Measurements from ENCODE around the gene PDXK. TPM values are rescaled to one million over a fixed set of nuclear protein-coding genes. Genes with fewer than 3 reads are reported as not detected.
"Not testable (repeated sequence)": the region's sequence is repeated elsewhere in the genome, so short reads cannot be mapped to it uniquely, and the experiment has no call there.

The PDXK gene
- polyA plus RNA-seq, 3 donors: 62.6 to 231 (median 63.7) TPM

GRCh38 chr21:43693981-43694380 is 24.9 kb upstream of the PDXK start:
- WGBS, 3 donors: 93 to 96% (median 94%) methylated on average over 23 of the region's 23 CpGs
- H3K27ac ChIP-seq (ENCODE audit: low read depth, low read length): no peak overlapping the region

DNA sequence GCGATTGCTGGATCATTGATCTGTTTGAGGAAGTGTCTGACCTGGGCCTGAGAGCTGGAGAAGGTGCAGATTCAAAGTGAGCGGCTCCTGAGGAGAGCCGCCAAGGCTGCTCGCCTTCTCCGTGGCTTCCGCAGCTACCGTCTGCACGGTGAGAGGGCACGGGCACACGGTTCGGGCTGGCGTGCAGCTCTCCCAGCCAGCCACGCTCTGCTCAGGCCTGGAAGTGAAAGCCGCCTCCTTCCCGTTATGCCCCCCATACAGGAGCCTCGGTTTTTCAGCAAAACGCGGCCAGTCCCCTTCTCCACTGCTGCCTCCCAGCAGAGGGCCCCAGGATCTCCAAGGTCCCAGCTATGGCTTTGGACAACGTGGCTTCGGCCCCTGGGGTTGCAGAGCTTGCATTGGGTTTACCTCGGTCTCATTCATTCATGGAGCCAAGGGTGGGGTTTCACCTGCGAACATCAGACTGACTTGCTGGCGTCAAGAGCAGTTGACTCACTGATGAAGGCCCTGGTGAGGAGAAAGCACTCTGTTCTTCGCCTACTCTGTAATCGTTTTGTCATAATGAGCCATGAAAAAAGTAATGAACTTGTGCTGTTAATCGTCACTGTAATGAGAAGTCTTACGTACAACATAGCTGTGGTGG is 24.4 kb upstream of the PDXK start:
- WGBS, 3 donors: 90 to 94% (median 91%) methylated on average over 27 of the region's 27 CpGs
- H3K27ac ChIP-seq (ENCODE audit: low read depth, low read length): no peak overlapping the region

- no peak overlapping the region for H3K27ac ChIP-seq (ENCODE audit: low read depth, low read length)
- WGBS, 3 donors: 90 to 98% (median 95%) methylated on average over 17 of the region's 17 CpGs
These were observed 22.7 kb upstream of the PDXK start for GRCh38 chr21:43696214-43696613.

DNA sequence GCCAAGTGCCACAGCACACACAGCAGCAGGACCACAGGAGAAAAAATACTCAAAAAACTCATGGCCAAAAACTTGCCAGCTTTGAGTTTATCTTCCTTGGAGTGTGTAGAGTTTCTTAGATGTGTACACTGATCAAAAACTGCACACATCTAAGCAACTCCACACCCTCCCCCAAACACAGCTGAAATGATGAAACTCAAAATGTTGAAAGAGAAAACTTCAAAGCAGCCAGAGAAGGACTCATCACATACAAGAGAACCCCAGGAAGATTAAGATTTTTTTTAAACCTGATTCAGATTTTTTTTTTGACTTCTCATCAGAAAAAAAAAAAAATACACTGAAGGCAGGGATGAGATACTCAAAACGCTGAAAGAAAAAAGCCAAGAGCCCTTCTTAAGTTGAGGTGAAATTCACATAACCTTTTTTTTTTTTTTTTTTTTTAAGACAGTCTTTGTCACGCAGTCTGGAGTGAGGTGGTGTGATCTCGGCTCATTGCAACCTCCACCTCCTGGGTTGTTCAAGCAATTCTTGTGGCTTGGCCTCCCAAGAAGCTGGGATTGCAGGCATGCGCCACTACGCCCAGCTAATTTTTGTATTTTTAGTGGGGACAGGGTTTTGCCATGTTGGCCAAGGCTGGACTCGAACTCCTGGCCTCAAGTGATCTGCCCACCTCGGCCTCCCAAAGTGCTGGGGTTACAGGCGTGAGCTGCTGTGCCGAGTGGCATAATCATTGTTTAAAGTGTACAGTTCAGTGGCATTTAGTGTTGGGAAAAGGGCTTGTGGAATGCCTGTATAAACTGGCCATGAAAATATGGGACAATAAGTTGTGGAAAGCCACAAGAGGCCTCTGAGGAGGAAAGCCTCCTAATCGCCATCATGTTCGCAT is 20.9 kb upstream of the PDXK start:
- 86 to 91% (median 87%) methylated on average over 11 of the region's 11 CpGs for WGBS, 3 donors
- no peak overlapping the region for H3K27ac ChIP-seq (ENCODE audit: low read depth, low read length)

- WGBS, 3 donors: 84 to 89% (median 88%) methylated on average over 5 of the region's 5 CpGs
- not testable (repeated sequence) for H3K27ac ChIP-seq (ENCODE audit: low read depth, low read length)
These were observed 19.5 kb upstream of the PDXK start for GRCh38 chr21:43699492-43699777.

DNA sequence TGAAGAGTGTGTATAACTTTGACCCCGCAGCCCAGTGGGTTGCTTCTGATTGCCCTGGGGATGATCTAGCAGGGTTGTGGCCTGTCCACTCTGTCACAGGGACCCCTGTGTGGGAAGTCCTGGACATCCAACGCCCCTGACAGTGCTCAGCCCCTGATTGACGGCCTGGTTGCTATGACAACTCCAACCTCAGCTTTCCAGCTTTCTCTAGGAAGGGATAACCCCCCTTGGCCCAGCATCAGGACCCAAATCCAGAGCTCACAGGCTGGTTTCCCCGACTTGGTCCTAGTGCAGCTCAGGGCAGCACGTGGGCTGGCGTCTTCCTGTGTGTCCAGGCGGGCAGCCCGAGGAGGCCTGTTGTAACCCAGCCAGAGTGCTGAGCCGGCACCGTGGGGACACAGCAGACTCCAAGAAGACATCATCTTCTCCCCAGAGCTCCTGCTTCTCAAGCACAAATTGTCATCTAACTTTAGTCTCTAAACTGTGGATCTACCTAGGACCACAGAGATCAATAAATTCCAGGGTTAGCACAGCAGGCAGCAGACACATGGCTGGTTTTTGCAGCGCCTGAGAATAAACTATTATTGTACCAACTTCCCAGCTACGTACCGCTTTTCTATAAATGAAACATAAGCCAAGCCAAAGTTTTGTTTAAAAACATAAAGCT is 18.9 kb upstream of the PDXK start:
- WGBS, 3 donors: 69 to 78% (median 78%) methylated on average over 13 of the region's 13 CpGs

DNA sequence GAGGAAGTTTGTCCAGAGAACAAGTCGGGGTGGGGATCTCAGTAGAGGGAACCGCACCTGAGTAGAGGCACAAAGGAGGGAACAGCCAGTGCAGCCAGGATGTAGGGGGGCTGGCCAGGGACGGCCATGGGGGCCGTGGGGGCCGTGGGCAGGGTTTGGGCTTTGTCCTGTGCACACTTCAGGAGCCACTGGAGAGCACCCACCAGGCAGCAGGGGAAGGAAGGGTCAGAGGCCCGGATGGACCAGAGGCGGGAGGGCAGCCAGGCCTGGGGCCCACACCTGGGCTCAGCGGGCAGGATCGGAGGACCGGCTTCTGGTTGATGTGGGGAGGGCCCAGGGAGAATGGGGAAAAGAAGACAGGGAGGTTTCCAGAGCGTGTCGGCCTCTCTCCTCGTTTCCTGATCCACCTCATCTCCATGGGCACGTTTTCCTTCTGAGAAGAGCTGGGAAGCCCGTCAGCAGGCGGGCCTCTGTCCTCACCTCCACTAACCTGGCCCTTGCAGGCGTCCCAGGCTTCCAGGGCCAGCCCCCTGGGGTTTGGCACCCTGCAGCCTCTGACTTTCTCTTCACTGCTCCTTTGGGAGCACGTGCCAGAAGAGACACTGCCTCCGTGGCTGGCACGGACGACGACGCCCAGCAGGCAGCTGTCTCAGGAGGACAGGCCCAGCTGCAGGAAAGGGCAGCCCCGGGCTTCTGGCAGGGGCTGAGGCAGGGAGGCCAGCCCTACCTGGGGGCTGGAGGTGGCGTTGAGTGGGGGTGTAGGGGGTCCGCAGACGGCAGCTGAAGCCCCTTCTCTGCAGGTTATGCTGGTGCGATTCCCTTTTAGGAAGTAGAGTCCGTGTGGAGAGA is 16.8 kb upstream of the PDXK start:
- 63 to 73% (median 68%) methylated on average over 29 of the region's 29 CpGs for WGBS, 3 donors
- no peak overlapping the region for H3K27ac ChIP-seq (ENCODE audit: low read depth, low read length)

More for the DNA sequence above, 18.9 kb upstream of the PDXK start:
- H3K27ac ChIP-seq (ENCODE audit: low read depth, low read length): no peak overlapping the region

GRCh38 chr21:43702785-43703034 is 16.2 kb upstream of the PDXK start:
- H3K27ac ChIP-seq (ENCODE audit: low read depth, low read length): no peak overlapping the region
- WGBS, 3 donors: 41 to 56% (median 50%) methylated on average over 12 of the region's 12 CpGs

DNA sequence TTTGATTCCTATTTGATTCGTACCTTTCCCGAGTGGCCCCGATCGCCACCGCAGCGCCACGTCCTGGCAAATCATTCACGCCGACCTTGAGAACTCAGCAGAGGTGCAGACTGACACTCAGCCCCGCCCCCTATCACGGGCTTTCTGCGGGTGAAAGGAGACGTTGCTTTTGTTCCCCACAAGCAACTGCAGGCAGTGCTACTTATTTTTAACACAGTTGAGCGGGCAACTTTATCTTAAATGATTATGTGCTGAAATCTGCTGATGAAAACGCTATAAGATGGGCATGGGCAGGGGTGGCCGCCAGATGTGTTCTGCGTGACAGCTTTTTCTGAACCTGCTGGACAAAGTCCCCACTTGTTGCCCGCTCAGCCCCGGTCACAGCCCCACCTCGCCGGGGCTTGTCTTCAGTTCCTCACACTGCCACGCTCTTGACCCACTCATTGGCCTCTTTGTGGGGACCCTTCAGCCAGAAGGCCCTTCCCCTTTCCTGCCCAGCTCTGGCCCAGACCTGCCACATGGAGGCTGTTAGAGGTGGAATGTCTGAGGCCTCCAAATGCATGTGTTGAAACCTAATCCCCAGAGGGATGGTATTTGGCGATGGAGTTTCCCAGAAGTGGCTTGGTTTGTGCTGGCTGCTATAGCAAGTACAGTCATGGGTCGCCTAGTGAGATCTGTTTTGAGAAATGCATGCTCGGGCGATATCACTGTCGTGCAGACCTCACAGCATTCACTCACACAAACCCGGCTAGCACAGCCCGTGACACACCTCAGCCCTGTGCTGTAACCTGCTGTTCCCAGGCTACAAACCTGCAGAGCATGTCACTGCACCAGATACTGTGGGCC is 15.7 kb upstream of the PDXK start:
- 38 to 45% (median 42%) methylated on average over 28 to 29 of the region's 29 CpGs for WGBS, 3 donors
- H3K27ac ChIP-seq (ENCODE audit: low read depth, low read length): no peak overlapping the region

GRCh38 chr21:43707462-43707861 is 11.5 kb upstream of the PDXK start:
- H3K27ac ChIP-seq (ENCODE audit: low read depth, low read length): no peak overlapping the region
- 91 to 93% (median 93%) methylated on average over 9 of the region's 9 CpGs for WGBS, 3 donors

DNA sequence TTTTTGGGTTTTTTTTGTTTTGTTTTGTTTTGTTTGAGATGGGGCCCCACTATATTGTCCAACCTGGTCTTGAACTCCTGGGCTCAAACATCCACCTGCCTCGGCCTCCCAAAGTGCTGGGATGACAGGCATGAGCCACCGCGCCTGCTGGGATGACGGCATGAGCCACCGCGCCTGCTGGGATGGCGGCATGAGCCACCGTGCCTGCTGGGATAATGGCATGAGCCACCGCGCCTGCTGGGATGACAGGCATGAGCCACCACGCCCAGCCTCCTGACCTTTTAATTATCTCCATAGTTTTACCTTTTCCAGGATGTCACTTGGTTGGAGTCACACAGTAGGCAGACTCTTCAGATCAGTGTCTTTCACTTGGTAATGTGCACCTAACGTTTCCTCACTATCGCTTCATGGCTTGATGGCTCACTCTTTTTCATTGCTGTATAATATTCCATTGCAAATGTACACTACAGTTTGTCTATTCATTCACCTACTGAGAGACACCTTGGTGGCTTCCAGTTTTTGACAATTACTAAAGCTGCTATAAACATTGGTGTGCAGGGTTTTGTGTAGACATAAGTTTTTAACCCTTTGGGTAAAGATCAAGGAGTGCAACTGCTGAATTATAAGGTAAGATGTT is 10.1 kb upstream of the PDXK start:
- H3K27ac ChIP-seq (ENCODE audit: low read depth, low read length): no peak overlapping the region
- whole genome bisulfite sequencing, 3 donors: 91 to 97% (median 95%) methylated on average over 13 of the region's 13 CpGs

- WGBS, 3 donors: 42 to 61% (median 61%) methylated on average over 13 of the region's 13 CpGs
- H3K27ac ChIP-seq (ENCODE audit: low read depth, low read length): no peak overlapping the region
These were observed 6.5 kb upstream of the PDXK start for GRCh38 chr21:43712268-43712942.

DNA sequence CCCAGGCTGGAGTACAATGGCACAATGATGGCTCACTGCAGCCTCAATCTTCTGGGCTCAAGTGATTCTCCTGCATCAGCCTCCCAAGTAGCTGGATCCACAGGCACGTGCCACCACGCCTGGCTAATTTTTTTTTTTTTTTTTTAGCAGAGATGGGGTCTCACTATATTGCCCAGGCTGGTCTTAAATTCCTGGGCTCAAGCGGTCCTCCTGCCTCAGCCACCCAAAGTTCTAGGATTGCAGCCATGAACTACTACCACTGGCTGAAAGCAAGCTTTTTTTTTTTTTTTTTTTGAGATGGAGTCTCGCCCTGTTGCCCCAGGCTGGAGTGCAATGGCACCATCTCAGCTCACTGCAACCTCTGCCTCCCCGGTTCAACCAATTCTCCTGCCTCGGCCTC is 5.8 kb upstream of the PDXK start:
- not testable (repeated sequence) for H3K27ac ChIP-seq (ENCODE audit: low read depth, low read length)
- WGBS, 3 donors: 95 to 99% (median 96%) methylated on average over 6 of the region's 6 CpGs

GRCh38 chr21:43716376-43717165 is 2.4 kb upstream of the PDXK start:
- H3K27ac ChIP-seq (ENCODE audit: low read depth, low read length): no peak overlapping the region
- 69 to 82% (median 71%) methylated on average over 12 of the region's 12 CpGs for WGBS, 3 donors

DNA sequence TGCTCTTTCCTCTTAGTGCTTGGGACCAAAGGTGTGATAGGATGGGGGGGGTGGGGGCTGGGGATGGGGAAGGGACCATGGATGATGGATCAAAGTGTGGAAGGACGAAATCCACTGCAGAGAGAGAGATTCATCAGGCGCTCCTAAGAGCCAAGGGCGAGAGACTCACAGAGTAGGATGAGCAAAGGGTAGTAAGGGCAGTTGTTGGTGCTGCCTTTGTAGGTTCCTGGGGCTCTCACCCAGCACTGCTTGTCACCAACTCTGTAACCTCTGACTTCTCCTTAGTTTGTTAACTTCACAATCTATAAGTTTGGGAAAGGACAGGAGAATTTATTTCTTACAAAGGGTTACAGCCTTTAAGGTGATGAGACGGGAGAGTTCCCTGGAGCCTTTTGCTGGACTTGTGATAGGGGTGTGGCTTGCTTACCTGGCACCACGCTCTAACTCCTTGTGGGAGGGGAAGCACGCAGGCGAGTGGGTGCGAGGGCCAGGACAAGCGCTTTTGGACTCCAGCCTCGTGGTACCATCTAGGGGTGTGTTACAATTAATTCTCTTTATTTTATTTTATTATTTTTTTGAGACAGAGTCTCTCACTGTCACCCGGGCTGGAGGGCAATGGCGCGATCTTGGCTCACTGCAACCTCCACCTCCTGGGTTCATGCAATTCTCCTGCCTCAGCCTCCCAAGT is 1.6 kb upstream of the PDXK start:
- no peak overlapping the region for H3K27ac ChIP-seq (ENCODE audit: low read depth, low read length)

More for the DNA sequence above, 1.6 kb upstream of the PDXK start:
- WGBS, 3 donors: 88 to 90% (median 89%) methylated on average over 13 of the region's 13 CpGs

All from adipose tissue (tissue), 3 donors.